ENCODE data around the gene USH1G.

- TF ChIP-seq CTCF (IDR thresholded peaks at IDR 0.05) (no peak), EP300 (IDR thresholded peaks at IDR 0.05) (no peak), POLR2AphosphoS5 (IDR thresholded peaks at IDR 0.05) (no peak)
These were observed 26.5 kb upstream of the USH1G start for GRCh38 chr17:74949455-74950115.
